GM19467 (cell line): ENCODE results near the gene FCHSD2.
"Not testable (repeated sequence)": the region's sequence is repeated elsewhere in the genome, so short reads cannot be mapped to it uniquely, and the experiment has no call there.

Source experiments
- ATAC-seq: cut with Tn5 transposase; IDR thresholded peaks from one replicate; pipeline ENCODE4 v1.9.1; 2021; ENCODE audit warnings: mild to moderate bottlenecking, moderate library complexity; ENCODE audit not compliant: unreplicated experiment

Gene FCHSD2

GRCh38 chr11:73072935-73073481 is 69.1 kb downstream of the FCHSD2 start:
- peak; percentile 53 for ATAC-seq

GRCh38 chr11:73070653-73071052 is 71.5 kb downstream of the FCHSD2 start:
- no peak for ATAC-seq

DNA sequence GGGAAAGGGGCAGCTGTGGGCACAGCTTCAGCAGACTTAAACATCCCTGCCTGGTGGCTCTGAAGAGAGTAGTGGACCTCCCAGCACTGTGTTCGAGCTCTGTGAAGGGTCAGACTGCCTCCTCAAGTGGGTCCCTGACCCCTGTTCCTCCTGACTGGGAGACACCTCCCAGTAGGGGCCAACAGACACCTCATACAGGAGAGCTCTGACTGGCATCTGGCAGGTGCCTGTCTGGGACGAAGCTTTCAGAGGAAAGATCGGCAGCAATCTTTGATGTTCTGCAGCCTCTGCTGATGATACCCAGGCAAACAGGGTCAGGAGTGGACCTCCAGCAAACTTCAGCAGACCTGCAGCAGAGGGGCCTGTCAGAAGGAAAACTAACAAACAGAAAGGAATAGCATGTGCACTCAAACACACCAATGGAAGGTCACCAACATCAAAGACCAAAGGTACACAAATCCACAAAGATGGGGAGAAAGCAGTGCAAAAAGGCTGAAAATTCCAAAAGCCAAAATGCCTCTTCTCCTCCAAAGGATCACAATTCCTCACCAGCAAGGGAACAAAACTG is 80.2 kb downstream of the FCHSD2 start:
- not testable (repeated sequence) for ATAC-seq

GRCh38 chr11:73061434-73061833 is 80.7 kb downstream of the FCHSD2 start:
- ATAC-seq: not testable (repeated sequence)

- no peak for ATAC-seq
Measured at GRCh38 chr11:73059915-73060314, 82.2 kb downstream of the FCHSD2 start.

DNA sequence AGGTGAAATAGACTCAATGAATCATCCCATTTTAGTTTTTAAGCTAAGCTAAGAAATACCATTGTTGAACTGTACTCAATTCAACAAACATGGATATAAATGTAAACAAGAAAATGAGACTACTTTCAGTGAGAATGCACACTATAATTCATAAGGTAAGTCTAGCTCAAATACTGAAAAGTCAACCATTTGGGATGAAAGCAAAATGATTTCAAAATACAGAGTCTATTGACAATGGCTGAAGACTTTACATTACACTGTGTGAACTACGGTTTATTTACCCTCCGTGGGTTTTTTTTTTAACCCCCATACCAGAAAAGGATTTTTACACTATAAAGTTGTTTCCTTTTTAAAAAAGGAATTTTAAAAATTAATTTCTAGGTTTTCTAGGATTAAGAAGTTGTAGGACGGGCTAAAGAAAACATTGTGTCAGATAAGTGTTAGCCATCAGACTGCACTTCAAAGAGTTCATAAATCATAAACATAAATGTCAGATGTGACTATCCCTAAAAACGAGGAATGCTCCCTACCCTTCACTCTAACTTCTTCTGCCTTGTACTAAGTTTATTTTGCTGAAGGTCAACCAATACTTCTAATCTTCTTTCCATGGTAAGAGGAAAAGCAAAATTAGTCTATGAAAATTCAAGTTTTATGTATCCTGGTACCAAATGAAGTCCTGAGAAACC is 83.0 kb downstream of the FCHSD2 start:
- ATAC-seq: no peak

GRCh38 chr11:73055655-73056354 is 86.3 kb downstream of the FCHSD2 start:
- ATAC-seq: no peak

- no peak for ATAC-seq
Measured at GRCh38 chr11:73055002-73055401, 87.1 kb downstream of the FCHSD2 start.

GRCh38 chr11:73053964-73054363 is 88.2 kb downstream of the FCHSD2 start:
- no peak for ATAC-seq

- ATAC-seq: no peak
Measured at GRCh38 chr11:73048446-73048845, 93.7 kb downstream of the FCHSD2 start.

- ATAC-seq: peak; percentile 77
Measured at GRCh38 chr11:73047773-73048371, 94.2 kb downstream of the FCHSD2 start.

GRCh38 chr11:73040046-73040445 is 102.1 kb downstream of the FCHSD2 start:
- no peak for ATAC-seq

GRCh38 chr11:73034777-73035176 is 107.3 kb downstream of the FCHSD2 start:
- no peak for ATAC-seq

DNA sequence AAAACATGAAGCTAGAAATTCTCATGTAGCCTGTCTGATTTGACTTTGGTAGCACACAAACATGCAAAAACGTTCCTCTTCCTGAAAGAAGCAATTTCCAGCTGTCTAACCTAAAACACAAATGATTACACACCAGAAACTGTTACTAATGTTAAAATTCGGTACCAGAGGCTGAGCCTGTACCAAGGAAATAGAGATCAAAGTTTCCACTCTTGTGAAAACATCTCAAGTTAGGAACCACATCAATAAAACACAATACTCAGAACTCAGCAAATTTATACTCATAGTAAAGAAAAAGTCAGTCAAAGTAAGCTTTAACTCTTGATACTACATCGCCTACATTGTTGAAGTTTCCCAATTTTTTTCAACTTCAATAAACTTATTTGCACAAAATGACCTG is 107.8 kb downstream of the FCHSD2 start:
- ATAC-seq: no peak

DNA sequence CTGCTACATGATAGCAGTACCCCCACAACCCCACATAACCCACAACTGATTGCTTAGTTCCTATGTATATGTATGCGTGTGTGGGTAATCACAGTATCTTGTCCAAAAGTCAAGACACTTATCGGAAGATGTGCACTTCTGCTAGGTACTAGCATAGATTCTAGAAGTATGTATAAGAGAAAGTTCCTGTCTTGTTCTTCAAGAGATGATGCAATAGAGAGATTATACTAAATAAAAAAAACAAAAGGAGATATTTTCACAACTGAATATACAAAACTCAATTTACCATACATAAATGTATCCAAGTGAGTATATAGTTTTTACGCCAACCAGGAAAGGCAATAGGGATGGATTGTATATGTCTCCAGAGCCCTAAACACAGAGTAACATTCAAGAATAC is 112.0 kb downstream of the FCHSD2 start:
- no peak for ATAC-seq

- no peak for ATAC-seq
Measured at GRCh38 chr11:73029403-73029802, 112.7 kb downstream of the FCHSD2 start.

- ATAC-seq: no peak
Measured at GRCh38 chr11:73028611-73029010, 113.5 kb downstream of the FCHSD2 start.

- not testable (repeated sequence) for ATAC-seq
Measured at GRCh38 chr11:73027840-73028239, 114.3 kb downstream of the FCHSD2 start.

- ATAC-seq: no peak
Measured at GRCh38 chr11:73024639-73025038, 117.5 kb downstream of the FCHSD2 start.

DNA sequence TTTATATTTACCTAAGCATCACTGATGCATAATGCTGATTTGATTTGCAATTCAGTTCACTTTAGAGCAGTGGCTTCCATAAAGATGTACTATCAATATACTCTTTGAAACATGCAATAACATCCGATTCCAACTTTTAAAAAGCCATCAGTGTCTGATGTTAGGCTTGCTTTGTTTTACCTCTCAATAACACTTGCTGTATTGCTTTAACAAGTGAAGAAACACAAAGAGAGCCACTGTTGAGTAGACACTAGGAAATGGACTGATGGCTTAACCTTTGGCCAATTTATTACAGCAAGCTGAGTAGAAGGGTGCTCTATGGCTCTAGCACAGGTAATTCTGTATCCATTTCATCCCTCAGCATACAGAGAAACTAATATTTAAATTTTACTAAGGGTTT is 122.1 kb downstream of the FCHSD2 start:
- ATAC-seq: no peak

DNA sequence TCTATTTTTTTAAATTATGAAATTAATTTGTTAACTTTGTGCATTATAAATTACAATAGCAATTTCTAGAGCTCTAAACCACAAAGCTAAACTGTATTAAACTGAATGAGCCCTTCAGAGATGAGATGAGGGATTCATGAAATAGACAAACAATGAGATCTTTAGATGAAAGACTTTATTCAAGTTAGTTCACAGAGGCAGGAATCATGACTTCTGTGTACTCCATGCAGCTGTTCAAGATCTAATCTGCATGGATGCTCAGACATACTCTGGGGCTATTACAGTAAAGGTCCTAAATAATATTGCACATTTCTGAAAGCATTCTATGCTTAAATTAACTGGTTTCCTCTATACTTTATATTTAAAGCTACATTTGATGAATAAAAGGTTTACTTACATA is 122.7 kb downstream of the FCHSD2 start:
- ATAC-seq: no peak

- ATAC-seq: no peak
Measured at GRCh38 chr11:73018856-73019255, 123.3 kb downstream of the FCHSD2 start.
